ENCODE measurements around the gene HIVEP1. TPM values are rescaled to one million over a fixed set of nuclear protein-coding genes. Genes with fewer than 3 reads are reported as not detected.

Gene HIVEP1
- total RNA-seq, 1 donor, result 20.3 TPM

GRCh38 chr6:12075067-12075563 lies 63.0 kb downstream of the HIVEP1 start:
- peak; percentile 18 for DNase-seq (ENCODE audit: low read depth)
- peak; percentile 53 for TF ChIP-seq CTCF (IDR thresholded peaks at IDR 0.05; ENCODE audit: insufficient read depth, low read depth, low read length)

GRCh38 chr6:12077021-12077710 lies 65.1 kb downstream of the HIVEP1 start:
- DNase-seq (ENCODE audit: low read depth), result no peak
- TF ChIP-seq CTCF (IDR thresholded peaks at IDR 0.05; ENCODE audit: insufficient read depth, low read depth, low read length), result no peak
- no peak overlapping the region for H3K4me3 ChIP-seq (ENCODE audit: low read depth, low read length)

More at GRCh38 chr6:12075067-12075563, 63.0 kb downstream of the HIVEP1 start:
- H3K4me3 ChIP-seq (ENCODE audit: low read depth, low read length), result no peak overlapping the region

- no peak overlapping the region for H3K4me3 ChIP-seq (ENCODE audit: low read depth, low read length)
- DNase-seq (ENCODE audit: low read depth), result no peak
- TF ChIP-seq CTCF (IDR thresholded peaks at IDR 0.05; ENCODE audit: insufficient read depth, low read depth, low read length), result no peak
Measured at GRCh38 chr6:12078014-12078413, 65.9 kb downstream of the HIVEP1 start.

GRCh38 chr6:12081771-12082170 lies 69.7 kb downstream of the HIVEP1 start:
- no peak overlapping the region for H3K4me3 ChIP-seq (ENCODE audit: low read depth, low read length)
- DNase-seq (ENCODE audit: low read depth), result no peak
- TF ChIP-seq CTCF (IDR thresholded peaks at IDR 0.05; ENCODE audit: insufficient read depth, low read depth, low read length), result no peak

GRCh38 chr6:12082368-12082767 lies 70.3 kb downstream of the HIVEP1 start:
- no peak for DNase-seq (ENCODE audit: low read depth)
- no peak overlapping the region for H3K4me3 ChIP-seq (ENCODE audit: low read depth, low read length)
- no peak for TF ChIP-seq CTCF (IDR thresholded peaks at IDR 0.05; ENCODE audit: insufficient read depth, low read depth, low read length)

- TF ChIP-seq CTCF (IDR thresholded peaks at IDR 0.05; ENCODE audit: insufficient read depth, low read depth, low read length), result no peak
- H3K4me3 ChIP-seq (ENCODE audit: low read depth, low read length), result no peak overlapping the region
- DNase-seq (ENCODE audit: low read depth), result no peak
Measured at GRCh38 chr6:12083302-12083701, 71.2 kb downstream of the HIVEP1 start.

GRCh38 chr6:12083763-12084162 lies 71.7 kb downstream of the HIVEP1 start:
- H3K4me3 ChIP-seq (ENCODE audit: low read depth, low read length), result no peak overlapping the region
- no peak for DNase-seq (ENCODE audit: low read depth)
- no peak for TF ChIP-seq CTCF (IDR thresholded peaks at IDR 0.05; ENCODE audit: insufficient read depth, low read depth, low read length)
